ENCODE measurements around the gene HOXC4. TPM values are rescaled to one million over a fixed set of nuclear protein-coding genes. Genes with fewer than 3 reads are reported as not detected.

The HOXC4 gene
- total and polyA plus RNA-seq, 7 experiments from 2014 or later, result 0.24 to 0.98 TPM; not detected in 5

Small RNA genes lying within 50 kb of the gene (microRNA-seq; reads per million reads assigned to microRNA genes)
- gene MIR615 (ENCODE audit: borderline microRNAs expressed), result 1.6 reads per million

Other genes with a start within 250 kb of the HOXC4 start
- not detected for gene HOXC13, start 115.0 kb upstream of the HOXC4 start, total RNA-seq
- gene HOXC13, start 115.0 kb upstream of the HOXC4 start, polyA plus RNA-seq, result not detected
- gene HOXC12, start 98.9 kb upstream of the HOXC4 start, total RNA-seq, result not detected
- not detected for gene HOXC12, start 98.9 kb upstream of the HOXC4 start, polyA plus RNA-seq
- gene HOXC11, start 80.7 kb upstream of the HOXC4 start, total RNA-seq, result not detected
- gene HOXC11, start 80.7 kb upstream of the HOXC4 start, polyA plus RNA-seq, result not detected
- not detected for gene HOTAIR, start 78.9 kb upstream of the HOXC4 start, total RNA-seq
- not detected for gene HOTAIR, start 78.9 kb upstream of the HOXC4 start, polyA plus RNA-seq
- gene HOXC10, start 68.7 kb upstream of the HOXC4 start, total RNA-seq, result not detected
- not detected for gene HOXC10, start 68.7 kb upstream of the HOXC4 start, polyA plus RNA-seq
- not detected for gene HOXC9, start 53.7 kb upstream of the HOXC4 start, total RNA-seq
- not detected for gene HOXC9, start 53.7 kb upstream of the HOXC4 start, polyA plus RNA-seq
- not detected for gene HOXC8, start 44.9 kb upstream of the HOXC4 start, total RNA-seq
- gene HOXC8, start 44.9 kb upstream of the HOXC4 start, polyA plus RNA-seq, result not detected
- gene HOXC6, start 25.4 kb upstream of the HOXC4 start, total RNA-seq, result not detected
- not detected for gene HOXC6, start 25.4 kb upstream of the HOXC4 start, polyA plus RNA-seq
- not detected for gene HOXC5, start 20.8 kb upstream of the HOXC4 start, total RNA-seq
- gene HOXC5, start 20.8 kb upstream of the HOXC4 start, polyA plus RNA-seq, result not detected
- 10 to 100 TPM in 4 of 5 experiments, 1 to 10 TPM in 1; 9.4 to 29.9 (median 22.2) TPM for gene SMUG1, start 135.2 kb downstream of the HOXC4 start, total RNA-seq
- 10 to 100 TPM; 20.6 to 25.0 TPM for gene SMUG1, start 135.2 kb downstream of the HOXC4 start, polyA plus RNA-seq
- gene CBX5, start 226.3 kb downstream of the HOXC4 start, total RNA-seq, result 100 to 1,000 TPM in 1 of 5 experiments, 10 to 100 TPM in 4; 40.3 to 133 (median 77.2) TPM
- 10 to 100 TPM; 28.2 to 34.5 TPM for gene CBX5, start 226.3 kb downstream of the HOXC4 start, polyA plus RNA-seq
- gene HNRNPA1, start 226.9 kb downstream of the HOXC4 start, total RNA-seq, result 1,000 to 10,000 TPM; 1,019 to 1,660 (median 1,193) TPM
- 1,000 to 10,000 TPM in 1 of 2 donors, 100 to 1,000 TPM in 1; 933 to 1,045 TPM for gene HNRNPA1, start 226.9 kb downstream of the HOXC4 start, polyA plus RNA-seq
- 10 to 100 TPM in 1 of 5 experiments, 1 to 10 TPM in 1, not detected in 3; 2.0 to 23.3 TPM for gene NFE2, start 247.2 kb downstream of the HOXC4 start, total RNA-seq
- under 1 TPM in 1 of 2 donors, not detected in 1; 0.61 TPM for gene NFE2, start 247.2 kb downstream of the HOXC4 start, polyA plus RNA-seq

Data from naive thymus-derived CD4-positive, alpha-beta T cell (primary cell).